Naive thymus-derived CD4-positive, alpha-beta T cell (primary cell): ENCODE results near the gene TM7SF3. TPM values are rescaled to one million over a fixed set of nuclear protein-coding genes. Genes with fewer than 3 reads are reported as not detected.

ENCODE experiments used
- ATAC-seq: fragments of 150-1000 bp; cut with Tn5 transposase; 2 replicates; pipeline ENCODE4 v1.10.0; 2021; ENCODE audit warnings: mild to moderate bottlenecking, moderate library complexity
- CTCF ChIA-PET: fragments of 350-600 bp; sonication (Branson Sonifier 250); formaldehyde crosslinking; loops from one replicate; lab custom pipeline; 2021; ENCODE audit warnings: antibody characterized with exemption; lab: Charles Lee
- POLR2A ChIA-PET: fragments of 350-600 bp; sonication (Branson Sonifier 250); formaldehyde crosslinking; loops from one replicate; lab custom pipeline; 2021; ENCODE audit warnings: antibody characterized with exemption, inconsistent platforms; lab: Charles Lee
- DNase-seq, 9 donors: peaks; one replicate each; pipeline versions ENCODE4 v3.0.0 to v3.0.0-alpha.2; 2020 to 2022; ENCODE audit warnings: mixed read lengths in 1 of 9
- H3K27ac ChIP-seq: one replicate; pipeline ENCODE4 v1.7.0; 2013; ENCODE audit warnings: mild to moderate bottlenecking, low read depth, low read length, moderate library complexity
- H3K27me3 ChIP-seq, 2 donors: one replicate each; pipeline ENCODE4 v1.7.0; 2013; ENCODE audit warnings: low read length in 2 of 2, mild to moderate bottlenecking in 2 of 2, moderate library complexity in 2 of 2; ENCODE audit not compliant: control insufficient read depth in 2 of 2, insufficient read depth in 2 of 2
- H3K36me3 ChIP-seq, 3 experiments: 1 replicate in 2 of 3; 2 replicates in 1 of 3; pipeline ENCODE4 v1.7.0; 2013; ENCODE audit warnings: low read length in 3 of 3, mild to moderate bottlenecking in 3 of 3, moderate library complexity in 1 of 3; ENCODE audit not compliant: insufficient read depth in 3 of 3, control insufficient read depth in 2 of 3
- H3K4me1 ChIP-seq, 2 donors: one replicate each; pipeline ENCODE4 v1.7.0; 2013; ENCODE audit warnings: low read length in 2 of 2, mild to moderate bottlenecking in 2 of 2, moderate library complexity in 1 of 2; ENCODE audit not compliant: control insufficient read depth in 2 of 2, insufficient read depth in 2 of 2
- H3K4me3 ChIP-seq: 2 replicates; pipeline ENCODE4 v1.7.0; 2013; ENCODE audit warnings: mild to moderate bottlenecking, low read length
- H3K9me3 ChIP-seq, 3 experiments: 1 replicate in 2 of 3; 2 replicates in 1 of 3; pipeline ENCODE4 v1.7.0; 2013; ENCODE audit warnings: low read length in 3 of 3; ENCODE audit not compliant: control insufficient read depth in 2 of 3
- H3K27ac Mint-ChIP-seq, 9 donors: one replicate each; pipeline ENCODE4 v1.8.0; 2020 to 2022; ENCODE audit warnings: mixed read lengths in 9 of 9, mild to moderate bottlenecking in 8 of 9, moderate library complexity in 5 of 9, inconsistent platforms in 2 of 9
- H3K27me3 Mint-ChIP-seq, 5 donors: one replicate each; pipeline ENCODE4 v1.8.0; 2021 to 2022; ENCODE audit warnings: mixed read lengths in 5 of 5, mild to moderate bottlenecking in 1 of 5
- H3K36me3 Mint-ChIP-seq, 5 donors: one replicate each; pipeline ENCODE4 v1.8.0; 2020 to 2022; ENCODE audit warnings: mixed read lengths in 5 of 5, mild to moderate bottlenecking in 3 of 5, inconsistent platforms in 1 of 5
- H3K4me1 Mint-ChIP-seq, 7 donors: one replicate each; pipeline ENCODE4 v1.8.0; 2020 to 2022; ENCODE audit warnings: mixed read lengths in 7 of 7, mild to moderate bottlenecking in 3 of 7, inconsistent platforms in 1 of 7
- H3K4me3 Mint-ChIP-seq, 10 donors: one replicate each; pipeline ENCODE4 v1.8.0; 2020 to 2022; ENCODE audit warnings: mild to moderate bottlenecking in 10 of 10, mixed read lengths in 10 of 10, moderate library complexity in 6 of 10, inconsistent platforms in 2 of 10
- H3K9me3 Mint-ChIP-seq, 11 donors: one replicate each; pipeline ENCODE4 v1.8.0; 2020 to 2022; ENCODE audit warnings: mixed read lengths in 11 of 11, mild to moderate bottlenecking in 4 of 11, inconsistent platforms in 1 of 11, moderate library complexity in 1 of 11
- intact Hi-C, 2 donors: fragments of 100-400 bp; cut with micrococcal nuclease; formaldehyde crosslinking; loops; one replicate each; pipeline ENCODE4 v1.15.1; 2023
- polyA plus RNA-seq, 2 donors: library from polyadenylated mRNA; unstranded; fragments of 300-500 nt; fragmentation: Illumina TruSeq; gene quantifications; one replicate each; pipeline ENCODE4 v1.2.3, GENCODE V29; 2021
- total RNA-seq, 6 experiments: library from RNA in 5 of 6; stranded (reverse) in 5 of 6; gene quantifications; 1 replicate in 5 of 6; 2 replicates in 1 of 6; pipeline ENCODE4 v1.2.3 and lab custom pipeline; 2021 to 2026

The TM7SF3 gene
- total and polyA plus RNA-seq, 7 experiments from 2014 or later = 24.4 to 61.7 (median 33.0) TPM

DNA sequence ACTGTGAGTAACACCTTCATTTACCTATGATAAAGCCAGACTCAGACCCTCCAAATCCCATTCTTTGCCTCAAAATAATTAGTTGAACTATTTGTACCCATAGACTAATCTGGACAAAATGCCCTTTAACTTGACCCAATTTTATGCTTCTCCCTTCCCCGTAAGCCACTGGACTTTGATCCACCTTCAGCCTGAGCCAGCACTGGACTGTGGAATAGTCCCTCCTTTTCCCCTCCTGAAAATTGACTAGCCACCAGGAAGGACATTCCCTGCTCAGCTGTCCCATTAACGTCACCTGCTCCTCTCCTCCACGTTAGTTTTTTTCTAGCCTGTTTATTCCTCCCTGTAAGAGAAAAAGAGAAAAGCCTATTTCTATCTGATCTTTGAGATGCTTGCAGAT lies 18.5 kb upstream of the TM7SF3 start:
- no peak overlapping the region for H3K27ac Mint-ChIP-seq
- ChIA-PET CTCF (no interaction called here), POLR2A (no interaction called here)
- Histone ChIP-seq H3K4me3 (no peak overlapping the region), H3K4me1 (no peaks in the 10 kb centered on the region), H3K9me3 (no peaks in the 10 kb centered on the region), H3K27ac (no peak overlapping the region), H3K27me3 (no peaks in the 10 kb centered on the region), H3K36me3 (peaks cover 9 to 58% (median 29%) of the 10 kb centered on the region in 3 experiments)
- DNase-seq (no peak), ATAC-seq (no peak)
- intact Hi-C loops = no loop called here
- peaks cover 0 to 3% (median 2%) of the 10 kb centered on the region in 7 donors for H3K4me1 Mint-ChIP-seq
- no peaks in the 10 kb centered on the region for H3K27me3 Mint-ChIP-seq
- no peak overlapping the region for H3K4me3 Mint-ChIP-seq
- no peaks in the 10 kb centered on the region for H3K9me3 Mint-ChIP-seq
- H3K36me3 Mint-ChIP-seq = peaks cover 22 to 68% (median 45%) of the 10 kb centered on the region in 5 donors

DNA sequence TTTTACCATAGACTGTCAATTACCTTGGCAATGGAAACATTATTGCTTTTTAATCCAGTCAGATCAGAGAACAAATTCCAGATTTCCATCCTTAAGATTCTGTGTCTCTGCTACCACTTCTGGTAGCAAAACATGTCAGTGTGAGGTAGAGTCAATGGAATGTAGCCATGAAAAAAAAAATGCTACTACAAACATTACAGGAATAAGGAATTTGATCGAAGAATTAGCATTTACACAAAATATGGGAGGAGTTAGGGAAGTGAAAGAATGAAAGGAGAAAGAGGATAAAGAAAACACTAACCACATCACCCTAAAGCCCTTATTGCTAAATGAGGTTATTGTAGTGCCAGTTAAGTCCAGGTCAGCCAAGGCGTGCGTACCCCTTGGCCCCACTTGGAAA lies 17.3 kb upstream of the TM7SF3 start:
- no peak overlapping the region for H3K4me3 Mint-ChIP-seq
- H3K27me3 Mint-ChIP-seq = no peaks in the 10 kb centered on the region
- peaks cover 9 to 65% (median 33%) of the 10 kb centered on the region in 3 experiments for H3K36me3 ChIP-seq
- no peaks in the 10 kb centered on the region for H3K4me1 ChIP-seq
- ChIA-PET POLR2A (interaction anchor here (0.5 kb wide), 1 partner anchor 88 kb away, joined by 3 read pairs; no protein-coding TSS in a partner anchor), CTCF (no interaction called here)
- intact Hi-C loops = no loop called here
- ATAC-seq = no peak
- H3K27ac ChIP-seq = no peak overlapping the region
- peaks cover 19 to 69% (median 49%) of the 10 kb centered on the region in 5 donors for H3K36me3 Mint-ChIP-seq
- H3K27ac Mint-ChIP-seq = no peak overlapping the region
- H3K9me3 ChIP-seq = no peaks in the 10 kb centered on the region
- no peak overlapping the region for H3K4me3 ChIP-seq
- DNase-seq = no peak
- no peaks in the 10 kb centered on the region for H3K27me3 ChIP-seq
- H3K9me3 Mint-ChIP-seq = no peaks in the 10 kb centered on the region
- H3K4me1 Mint-ChIP-seq = peaks cover 0 to 7% (median 4%) of the 10 kb centered on the region in 7 donors

DNA sequence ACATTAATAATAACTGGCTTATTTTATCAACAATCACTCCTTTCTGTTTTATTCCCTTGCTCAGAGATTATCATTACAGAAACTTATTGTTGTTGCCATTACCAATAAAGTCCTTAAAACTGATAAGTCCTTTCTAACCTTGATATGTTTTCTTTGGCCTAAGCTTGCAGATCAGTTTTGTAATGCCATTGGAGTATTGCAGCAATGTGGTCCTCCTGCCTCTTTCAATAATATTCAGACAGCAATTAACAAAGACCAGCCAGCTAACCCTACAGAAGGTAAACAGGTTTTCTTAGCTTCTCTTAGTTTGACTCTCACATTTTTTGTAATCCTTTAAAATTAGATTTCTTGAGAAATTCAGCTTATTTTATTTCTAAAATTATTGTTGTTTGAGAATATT lies 12.1 kb upstream of the TM7SF3 start:
- DNase-seq (no peak), ATAC-seq (no peak)
- ChIA-PET POLR2A (interaction anchor here (0.6 to 1.4 kb wide), 3 partner anchors 193 to 1156 kb away, joined by 3 to 4 read pairs (median 3); partner anchors contain the start of gene ITPR2), CTCF (interaction anchor here (0.6 to 1.1 kb wide), 2 partner anchors 11 to 1168 kb away, joined by 4 to 6 read pairs; no protein-coding TSS in a partner anchor)
- Mint-ChIP-seq H3K27me3 (no peaks in the 10 kb centered on the region), H3K27ac (peak overlapping the region in 1 of 9 donors; percentile 7), H3K9me3 (peaks cover 0 to 4% (median 0%) of the 10 kb centered on the region in 11 donors), H3K4me1 (peaks cover 28 to 47% (median 41%) of the 10 kb centered on the region in 7 donors), H3K4me3 (peak overlapping the region in 2 of 10 donors; percentile 21 to 99), H3K36me3 (peaks cover 11 to 33% (median 24%) of the 10 kb centered on the region in 5 donors)
- no peaks in the 10 kb centered on the region for H3K9me3 ChIP-seq
- intact Hi-C loops = loop anchor here in 1 of 2 donors (10.0 kb wide), 1 partner anchor 759 kb away; the partner anchor contains the start of genes KLHL42 and MANSC4
- H3K4me3 ChIP-seq = no peak overlapping the region
- peaks cover 0 to 41% (median 33%) of the 10 kb centered on the region in 3 experiments for H3K36me3 ChIP-seq
- H3K27ac ChIP-seq = no peak overlapping the region
- H3K27me3 ChIP-seq = no peaks in the 10 kb centered on the region
- H3K4me1 ChIP-seq = peaks cover 17 to 25% of the 10 kb centered on the region in 2 donors

DNA sequence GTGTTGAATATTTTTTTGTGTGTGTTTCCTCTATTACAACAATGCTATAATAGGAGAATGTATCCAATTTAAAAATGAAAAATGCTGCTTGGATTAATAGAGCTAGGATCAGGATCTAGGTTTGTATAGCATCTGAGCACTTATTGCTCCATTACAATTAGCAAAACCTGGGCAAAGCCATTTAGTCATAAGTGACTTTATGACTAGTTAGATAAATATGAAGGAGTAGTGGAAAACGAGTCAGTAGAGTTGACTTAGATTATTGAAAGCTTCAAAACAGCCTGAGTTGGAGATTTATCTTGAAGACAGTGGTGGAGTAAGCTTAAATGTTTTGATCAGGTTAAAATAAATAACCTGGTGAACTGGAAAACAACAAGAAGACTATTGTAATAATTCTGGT lies 10.9 kb upstream of the TM7SF3 start:
- no peak for ATAC-seq
- CTCF ChIA-PET = interaction anchor here (1.1 to 1.4 kb wide), 2 partner anchors 9 to 10 kb away, joined by 3 read pairs; no protein-coding TSS in a partner anchor
- POLR2A ChIA-PET = interaction anchor here (0.5 to 4.3 kb wide), 2 partner anchors 11 to 140 kb away, joined by 4 to 34 read pairs; partner anchors contain the start of gene TM7SF3
- peaks cover 17 to 25% of the 10 kb centered on the region in 2 donors for H3K4me1 ChIP-seq
- Mint-ChIP-seq H3K9me3 (peaks cover 0 to 4% (median 0%) of the 10 kb centered on the region in 11 donors), H3K27me3 (peaks cover 0 to 4% (median 0%) of the 10 kb centered on the region in 5 donors), H3K4me3 (peak overlapping the region in 5 of 10 donors; percentile 16 to 99 (median 97)), H3K27ac (peak overlapping the region in 1 of 9 donors; percentile 9), H3K4me1 (peaks cover 28 to 47% (median 43%) of the 10 kb centered on the region in 7 donors), H3K36me3 (peaks cover 10 to 27% (median 18%) of the 10 kb centered on the region in 5 donors)
- H3K27ac ChIP-seq = no peak overlapping the region
- DNase-seq = no peak
- intact Hi-C loops = loop anchor here in 1 of 2 donors (10.0 kb wide), 1 partner anchor 760 kb away; the partner anchor contains the start of genes KLHL42 and MANSC4
- H3K36me3 ChIP-seq = peaks cover 0 to 30% (median 22%) of the 10 kb centered on the region in 3 experiments
- no peaks in the 10 kb centered on the region for H3K27me3 ChIP-seq
- H3K4me3 ChIP-seq = no peak overlapping the region
- no peaks in the 10 kb centered on the region for H3K9me3 ChIP-seq

DNA sequence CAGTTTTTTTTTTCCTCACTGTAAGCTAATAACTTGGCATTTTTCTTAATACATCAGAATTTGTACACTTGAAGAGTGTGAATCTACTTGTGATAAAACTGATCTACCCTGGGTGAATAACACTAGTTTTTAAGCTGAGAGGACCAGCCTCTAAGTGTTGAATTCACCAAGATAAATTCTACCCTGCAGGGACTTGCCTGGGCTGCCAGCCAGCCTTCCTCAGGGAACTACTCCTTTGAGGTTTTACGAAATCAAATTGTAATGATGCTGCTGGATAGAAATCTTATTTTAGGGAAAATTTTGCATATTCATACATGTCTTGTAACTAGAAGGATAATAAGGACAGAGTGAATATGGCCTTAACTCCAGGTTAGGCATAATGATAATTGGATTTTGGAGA lies 10.1 kb upstream of the TM7SF3 start:
- Histone ChIP-seq H3K4me1 (peaks cover 17 to 25% of the 10 kb centered on the region in 2 donors), H3K4me3 (no peak overlapping the region), H3K27ac (no peak overlapping the region), H3K27me3 (no peaks in the 10 kb centered on the region), H3K9me3 (no peaks in the 10 kb centered on the region), H3K36me3 (peaks cover 0 to 22% (median 21%) of the 10 kb centered on the region in 3 experiments)
- Mint-ChIP-seq H3K27ac (no peak overlapping the region), H3K36me3 (peaks cover 9 to 22% (median 12%) of the 10 kb centered on the region in 5 donors), H3K4me1 (peaks cover 28 to 47% (median 43%) of the 10 kb centered on the region in 7 donors), H3K27me3 (peaks cover 0 to 4% (median 0%) of the 10 kb centered on the region in 5 donors), H3K4me3 (peak overlapping the region; percentile 34 to 100 (median 96)), H3K9me3 (peaks cover 0 to 4% (median 0%) of the 10 kb centered on the region in 11 donors)
- CTCF ChIA-PET = interaction anchor here (1.4 to 1.8 kb wide), 2 partner anchors 9 to 117 kb away, joined by 3 to 5 read pairs; no protein-coding TSS in a partner anchor
- POLR2A ChIA-PET = interaction anchor here (1.0 to 4.3 kb wide), 3 partner anchors 10 to 191 kb away, joined by 3 to 34 read pairs (median 27); partner anchors contain the start of genes ITPR2 and TM7SF3
- intact Hi-C loops = loop anchor here in 1 of 2 donors (5.0 to 10.0 kb wide), 3 partner anchors 498 to 1827 kb away; partner anchors contain the start of genes DNAI7, ETFRF1, KLHL42 and MANSC4
- no peak for ATAC-seq
- no peak for DNase-seq

DNA sequence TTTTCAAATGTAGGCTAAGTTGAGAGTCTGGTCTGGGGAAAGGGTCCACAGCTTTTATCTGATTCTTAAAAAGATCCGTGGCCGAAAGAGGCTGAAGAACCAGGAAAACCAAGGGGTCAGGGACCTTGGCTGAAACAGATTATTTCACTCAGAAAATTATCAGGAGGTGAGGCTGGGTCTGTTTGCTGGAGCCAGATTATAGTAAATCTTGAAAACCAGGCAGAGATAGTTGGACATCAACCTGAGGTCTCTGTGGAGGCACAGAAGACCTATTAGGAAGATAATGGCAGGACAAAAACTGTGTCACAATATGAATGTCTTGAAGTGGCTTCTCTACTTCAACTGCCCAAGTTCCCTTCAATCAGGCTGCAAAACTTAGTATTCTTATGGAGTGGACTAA lies 6.6 kb upstream of the TM7SF3 start:
- H3K36me3 ChIP-seq = no peaks in the 10 kb centered on the region
- intact Hi-C loops = loop anchor here in 1 of 2 donors (5.0 to 10.0 kb wide), 3 partner anchors 502 to 1823 kb away; partner anchors contain the start of genes DNAI7, ETFRF1, KLHL42 and MANSC4
- peaks cover 20 to 25% of the 10 kb centered on the region in 2 donors for H3K4me1 ChIP-seq
- ATAC-seq = no peak
- Mint-ChIP-seq H3K9me3 (peaks cover 0 to 4% (median 0%) of the 10 kb centered on the region in 11 donors), H3K36me3 (peaks cover 0 to 6% (median 0%) of the 10 kb centered on the region in 5 donors), H3K27ac (peak overlapping the region in 2 of 9 donors; percentile 36 to 54), H3K4me1 (peaks cover 25 to 49% (median 36%) of the 10 kb centered on the region in 7 donors), H3K4me3 (peak overlapping the region in 6 of 10 donors; percentile 17 to 99 (median 73)), H3K27me3 (peaks cover 0 to 4% (median 0%) of the 10 kb centered on the region in 5 donors)
- H3K27me3 ChIP-seq = no peaks in the 10 kb centered on the region
- no peaks in the 10 kb centered on the region for H3K9me3 ChIP-seq
- ChIA-PET CTCF (no interaction called here), POLR2A (interaction anchor here (0.6 to 0.8 kb wide), 2 partner anchors 28 to 572 kb away, joined by 3 read pairs; no protein-coding TSS in a partner anchor)
- H3K27ac ChIP-seq = no peak overlapping the region
- no peak overlapping the region for H3K4me3 ChIP-seq
- DNase-seq = no peak
